ENCODE results near the gene ZRSR2. TPM values are rescaled to one million over a fixed set of nuclear protein-coding genes. Genes with fewer than 3 reads are reported as not detected.

Gene ZRSR2
- total RNA-seq, 1 donor from 2014 or later: 4.2 TPM

GRCh38 chrX:15790769-15791290, 546 bp downstream of the ZRSR2 start:
- no peak for TF ChIP-seq CTCF (IDR thresholded peaks at IDR 0.05; ENCODE audit: insufficient read depth, low read length, severe bottlenecking)
- Histone ChIP-seq H3K27me3 (ENCODE audit: control insufficient read depth, insufficient read depth, low read length) (no peaks in the 10 kb centered on the region), H3K36me3 (ENCODE audit: control insufficient read depth, insufficient read depth, low read length) (no peaks in the 10 kb centered on the region), H3K4me3 (ENCODE audit: low read depth, low read length) (peak overlapping the region; percentile 49)
- FAIRE-seq (no peak), DNase-seq (ENCODE audit: low read depth) (peak; percentile 15)

GRCh38 chrX:15797707-15798106, 7.4 kb downstream of the ZRSR2 start:
- Histone ChIP-seq H3K4me3 (ENCODE audit: low read depth, low read length) (no peak overlapping the region), H3K27me3 (ENCODE audit: control insufficient read depth, insufficient read depth, low read length) (no peaks in the 10 kb centered on the region), H3K36me3 (ENCODE audit: control insufficient read depth, insufficient read depth, low read length) (no peaks in the 10 kb centered on the region)
- peak; percentile 15 for DNase-seq (ENCODE audit: low read depth)
- no peak for TF ChIP-seq CTCF (IDR thresholded peaks at IDR 0.05; ENCODE audit: insufficient read depth, low read length, severe bottlenecking)
- FAIRE-seq: no peak

GRCh38 chrX:15804563-15804962, 14.3 kb downstream of the ZRSR2 start:
- no peak overlapping the region for H3K4me3 ChIP-seq (ENCODE audit: low read depth, low read length)
- no peak for TF ChIP-seq CTCF (IDR thresholded peaks at IDR 0.05; ENCODE audit: insufficient read depth, low read length, severe bottlenecking)
- H3K27me3 ChIP-seq (ENCODE audit: control insufficient read depth, insufficient read depth, low read length): no peaks in the 10 kb centered on the region
- no peaks in the 10 kb centered on the region for H3K36me3 ChIP-seq (ENCODE audit: control insufficient read depth, insufficient read depth, low read length)
- DNase-seq (ENCODE audit: low read depth) (no peak), FAIRE-seq (no peak)

GRCh38 chrX:15808254-15808653, 18.0 kb downstream of the ZRSR2 start:
- DNase-seq (ENCODE audit: low read depth) (no peak), FAIRE-seq (no peak)
- H3K36me3 ChIP-seq (ENCODE audit: control insufficient read depth, insufficient read depth, low read length): no peaks in the 10 kb centered on the region
- H3K4me3 ChIP-seq (ENCODE audit: low read depth, low read length): no peak overlapping the region
- no peaks in the 10 kb centered on the region for H3K27me3 ChIP-seq (ENCODE audit: control insufficient read depth, insufficient read depth, low read length)
- TF ChIP-seq CTCF (IDR thresholded peaks at IDR 0.05; ENCODE audit: insufficient read depth, low read length, severe bottlenecking): no peak

GRCh38 chrX:15812192-15812938, 22.1 kb downstream of the ZRSR2 start:
- Histone ChIP-seq H3K36me3 (ENCODE audit: control insufficient read depth, insufficient read depth, low read length) (peaks cover 5% of the 10 kb centered on the region), H3K27me3 (ENCODE audit: control insufficient read depth, insufficient read depth, low read length) (no peaks in the 10 kb centered on the region), H3K4me3 (ENCODE audit: low read depth, low read length) (no peak overlapping the region)
- no peak for TF ChIP-seq CTCF (IDR thresholded peaks at IDR 0.05; ENCODE audit: insufficient read depth, low read length, severe bottlenecking)
- no peak for DNase-seq (ENCODE audit: low read depth)
- no peak for FAIRE-seq

Measured in bronchial epithelial cell (primary cell).